Activated CD8-positive, alpha-beta memory T cell treated with anti-CD3 and anti-CD28 coated beads, Interleukin-2, amount 50 U/mL, for 24 hours (primary cell): ENCODE results near the gene KCNJ15.

Experiments
- DNase-seq: peaks from one replicate; pipeline ENCODE4 v3.0.0-alpha.2; 2020; ENCODE audit errors: extremely low read depth

KCNJ15 gene

GRCh38 chr21:38267991-38268863 is 11.4 kb downstream of the KCNJ15 start:
- no peak for DNase-seq

- DNase-seq = no peak
Measured at GRCh38 chr21:38268864-38269575, 12.2 kb downstream of the KCNJ15 start.

- no peak for DNase-seq
Measured at GRCh38 chr21:38269576-38269936, 12.8 kb downstream of the KCNJ15 start.

GRCh38 chr21:38272215-38272614 is 15.4 kb downstream of the KCNJ15 start:
- no peak for DNase-seq

GRCh38 chr21:38273745-38274542 is 17.2 kb downstream of the KCNJ15 start:
- DNase-seq = no peak

- DNase-seq = no peak
Measured at GRCh38 chr21:38277501-38278131, 20.8 kb downstream of the KCNJ15 start.

GRCh38 chr21:38280454-38280853 is 23.7 kb downstream of the KCNJ15 start:
- DNase-seq = no peak

- no peak for DNase-seq
Measured at GRCh38 chr21:38280867-38281266, 24.1 kb downstream of the KCNJ15 start.

GRCh38 chr21:38282921-38283320 is 26.1 kb downstream of the KCNJ15 start:
- DNase-seq = no peak

- no peak for DNase-seq
Measured at GRCh38 chr21:38284216-38284615, 27.4 kb downstream of the KCNJ15 start.

GRCh38 chr21:38286739-38287471 is 30.1 kb downstream of the KCNJ15 start:
- no peak for DNase-seq

- no peak for DNase-seq
Measured at GRCh38 chr21:38287476-38287875, 30.7 kb downstream of the KCNJ15 start.

GRCh38 chr21:38289705-38290485 is 33.1 kb downstream of the KCNJ15 start:
- no peak for DNase-seq

- no peak for DNase-seq
Measured at GRCh38 chr21:38290809-38291208, 34.0 kb downstream of the KCNJ15 start.

GRCh38 chr21:38291874-38292273 is 35.1 kb downstream of the KCNJ15 start:
- no peak for DNase-seq

GRCh38 chr21:38293113-38293512 is 36.3 kb downstream of the KCNJ15 start:
- DNase-seq = no peak

- no peak for DNase-seq
Measured at GRCh38 chr21:38293765-38294164, 37.0 kb downstream of the KCNJ15 start.

GRCh38 chr21:38294609-38295008 is 37.8 kb downstream of the KCNJ15 start:
- no peak for DNase-seq

- no peak for DNase-seq
Measured at GRCh38 chr21:38295997-38296764, 39.4 kb downstream of the KCNJ15 start.

GRCh38 chr21:38297194-38297631 is 40.4 kb downstream of the KCNJ15 start:
- no peak for DNase-seq
